K562 (cell line): ENCODE data around the gene MYO1F.

ENCODE experiments used
- BMI1 ChIP-seq: fragments of 150-350 bp; IDR thresholded peaks from 2 replicates; pipeline ENCODE4 v1.6.1; 2014; ENCODE audit warnings: low read length
- CREM ChIP-seq: IDR thresholded peaks from 2 replicates; pipeline ENCODE4 v1.6.1; 2014; ENCODE audit warnings: antibody characterized with exemption, low read depth
- CXXC5 ChIP-seq: fragments of 250-450 bp; sonication (Bioruptor Pico); IDR thresholded peaks from 2 replicates; pipeline ENCODE4 v1.8.0; 2022; ENCODE audit warnings: inconsistent platforms, mild to moderate bottlenecking, moderate library complexity
- POLR2AphosphoS5 ChIP-seq: IDR thresholded peaks from 2 replicates; pipeline ENCODE4 v1.6.1; 2011; ENCODE audit warnings: mild to moderate bottlenecking, low read depth, low read length, moderate library complexity; ENCODE audit not compliant: control insufficient read depth, insufficient read depth
- SIX5 ChIP-seq, 2 experiments: IDR thresholded peaks; 2 replicates each; pipeline ENCODE4 v1.6.1; 2011; ENCODE audit warnings: low read length in 2 of 2, borderline replicate concordance in 1 of 2, low read depth in 1 of 2, mild to moderate bottlenecking in 1 of 2, moderate library complexity in 1 of 2; ENCODE audit not compliant: insufficient read depth in 1 of 2
- ZNF217 ChIP-seq: sonication (generic); formaldehyde crosslinking; IDR thresholded peaks from 2 replicates; pipeline ENCODE4 v1.8.0; 2022; ENCODE audit warnings: mild to moderate bottlenecking, missing genetic modification reagents

- TF ChIP-seq CREM (no peak), SIX5 (IDR thresholded peaks at IDR 0.05; ENCODE audit: borderline replicate concordance in 1 of 2, insufficient read depth in 1 of 2, low read depth in 1 of 2, low read length in 2 of 2) (no peak), ZNF217 (CRISPR knock-in tag) (no peak), BMI1 (no peak), POLR2AphosphoS5 (no peak), CXXC5 (CRISPR knock-in tag) (no peak)
Measured at GRCh38 chr19:8478598-8478997, 98.6 kb downstream of the MYO1F start.
